ENCODE data around the gene MYH6. TPM values are rescaled to one million over a fixed set of nuclear protein-coding genes. Genes with fewer than 3 reads are reported as not detected.

MYH6 gene
- total RNA-seq, 1 donor from 2014 or later: 1.6 TPM

- H3K4me1 Mint-ChIP-seq (ENCODE audit: unreplicated experiment): peaks cover 10% of the 10 kb centered on the region
- no peak for TF ChIP-seq CTCF (IDR thresholded peaks at IDR 0.05; ENCODE audit: unreplicated experiment)
Observed at GRCh38 chr14:23449314-23449713, 41.2 kb upstream of the MYH6 start.

GRCh38 chr14:23447361-23448350 is 39.6 kb upstream of the MYH6 start:
- Mint-ChIP-seq H3K36me3 (ENCODE audit: low read depth, unreplicated experiment) (no peaks in the 10 kb centered on the region), H3K27ac (ENCODE audit: unreplicated experiment) (no peak overlapping the region), H3K9me3 (ENCODE audit: unreplicated experiment) (no peaks in the 10 kb centered on the region), H3K4me3 (ENCODE audit: unreplicated experiment) (no peak overlapping the region), H3K4me1 (ENCODE audit: unreplicated experiment) (peaks cover 8% of the 10 kb centered on the region), H3K27me3 (ENCODE audit: unreplicated experiment) (peaks cover 1% of the 10 kb centered on the region)
- no peak for DNase-seq (ENCODE audit: low spot score)
- TF ChIP-seq CTCF (IDR thresholded peaks at IDR 0.05; ENCODE audit: unreplicated experiment): no peak

More at GRCh38 chr14:23449314-23449713, 41.2 kb upstream of the MYH6 start:
- Mint-ChIP-seq H3K4me3 (ENCODE audit: unreplicated experiment) (no peak overlapping the region), H3K36me3 (ENCODE audit: low read depth, unreplicated experiment) (no peaks in the 10 kb centered on the region), H3K27ac (ENCODE audit: unreplicated experiment) (no peak overlapping the region), H3K27me3 (ENCODE audit: unreplicated experiment) (peaks cover 1% of the 10 kb centered on the region), H3K9me3 (ENCODE audit: unreplicated experiment) (no peaks in the 10 kb centered on the region)
- DNase-seq (ENCODE audit: low spot score): no peak

- Mint-ChIP-seq H3K27ac (ENCODE audit: unreplicated experiment) (no peak overlapping the region), H3K4me1 (ENCODE audit: unreplicated experiment) (peaks cover 13% of the 10 kb centered on the region), H3K4me3 (ENCODE audit: unreplicated experiment) (no peak overlapping the region), H3K36me3 (ENCODE audit: low read depth, unreplicated experiment) (no peaks in the 10 kb centered on the region), H3K27me3 (ENCODE audit: unreplicated experiment) (peaks cover 4% of the 10 kb centered on the region), H3K9me3 (ENCODE audit: unreplicated experiment) (no peaks in the 10 kb centered on the region)
- no peak for TF ChIP-seq CTCF (IDR thresholded peaks at IDR 0.05; ENCODE audit: unreplicated experiment)
- no peak for DNase-seq (ENCODE audit: low spot score)
Observed at GRCh38 chr14:23446291-23446851, 38.3 kb upstream of the MYH6 start.

- no peaks in the 10 kb centered on the region for H3K9me3 Mint-ChIP-seq (ENCODE audit: unreplicated experiment)
- no peak for TF ChIP-seq CTCF (IDR thresholded peaks at IDR 0.05; ENCODE audit: unreplicated experiment)
- no peak for DNase-seq (ENCODE audit: low spot score)
- peaks cover 4% of the 10 kb centered on the region for H3K27me3 Mint-ChIP-seq (ENCODE audit: unreplicated experiment)
- H3K4me1 Mint-ChIP-seq (ENCODE audit: unreplicated experiment): peaks cover 18% of the 10 kb centered on the region
- H3K4me3 Mint-ChIP-seq (ENCODE audit: unreplicated experiment): no peak overlapping the region
- no peak overlapping the region for H3K27ac Mint-ChIP-seq (ENCODE audit: unreplicated experiment)
- H3K36me3 Mint-ChIP-seq (ENCODE audit: low read depth, unreplicated experiment): no peaks in the 10 kb centered on the region
Observed at GRCh38 chr14:23445773-23446172, 37.7 kb upstream of the MYH6 start.

GRCh38 chr14:23444314-23444713 is 36.2 kb upstream of the MYH6 start:
- peaks cover 5% of the 10 kb centered on the region for H3K27me3 Mint-ChIP-seq (ENCODE audit: unreplicated experiment)
- H3K36me3 Mint-ChIP-seq (ENCODE audit: low read depth, unreplicated experiment): no peaks in the 10 kb centered on the region
- no peak overlapping the region for H3K27ac Mint-ChIP-seq (ENCODE audit: unreplicated experiment)
- H3K4me3 Mint-ChIP-seq (ENCODE audit: unreplicated experiment): no peak overlapping the region
- peaks cover 21% of the 10 kb centered on the region for H3K4me1 Mint-ChIP-seq (ENCODE audit: unreplicated experiment)
- DNase-seq (ENCODE audit: low spot score): no peak
- TF ChIP-seq CTCF (IDR thresholded peaks at IDR 0.05; ENCODE audit: unreplicated experiment): no peak
- H3K9me3 Mint-ChIP-seq (ENCODE audit: unreplicated experiment): no peaks in the 10 kb centered on the region
